OCI-LY3 (cell line): ENCODE data around the gene ANXA5.

Experiments used
- H2AFZ ChIP-seq: fragments of 200-600, 300-600 bp; shearing (Covaris generic); 2 replicates; pipeline ENCODE4 v1.6.0; 2014; ENCODE audit warnings: antibody characterized with exemption, low read depth, low read length
- H3K27ac ChIP-seq: fragments of 200-600, 300-600 bp; sonication (generic); 2 replicates; pipeline ENCODE4 v1.5.1; 2014; ENCODE audit warnings: mild to moderate bottlenecking, low read length, moderate library complexity, mixed read lengths
- H3K27me3 ChIP-seq: fragments of 200-600, 300-600 bp; sonication (generic); 2 replicates; pipeline ENCODE4 v1.6.1; 2014; ENCODE audit warnings: low read depth, low read length, mixed read lengths
- H3K36me3 ChIP-seq: fragments of 200-600, 300-600 bp; sonication (generic); replicated peaks from 2 replicates; pipeline ENCODE3; 2014; ENCODE audit warnings: low read depth, low read length, mixed read lengths
- H3K4me1 ChIP-seq: fragments of 300-600, 200-600 bp; sonication (generic); 2 replicates; pipeline ENCODE4 v1.6.1; 2014; ENCODE audit warnings: low read length, mixed read lengths
- H3K4me2 ChIP-seq: fragments of 200-600, 300-600 bp; sonication (generic); 2 replicates; pipeline ENCODE4 v1.6.1; 2014; ENCODE audit warnings: low read length, mixed read lengths
- H3K4me3 ChIP-seq: fragments of 300-600, 200-600 bp; sonication (generic); 2 replicates; pipeline ENCODE4 v1.5.1; 2014; ENCODE audit warnings: antibody characterized with exemption, mild to moderate bottlenecking, low read length, moderate library complexity
- H3K79me2 ChIP-seq: fragments of 300-600, 200-600 bp; shearing (Covaris generic); 2 replicates; pipeline ENCODE4 v1.6.1; 2014; ENCODE audit warnings: mild to moderate bottlenecking, low read length, mixed read lengths
- H3K9ac ChIP-seq: fragments of 300-600, 200-600 bp; shearing (Covaris generic); 2 replicates; pipeline ENCODE4 v1.6.0; 2014; ENCODE audit warnings: mild to moderate bottlenecking, low read length, moderate library complexity
- H3K9me3 ChIP-seq: fragments of 200-600, 300-600 bp; shearing (Covaris generic); 2 replicates; pipeline ENCODE4 v1.6.1; 2014; ENCODE audit warnings: low read length, mixed read lengths; ENCODE audit not compliant: insufficient read depth
- H4K20me1 ChIP-seq: fragments of 200-600, 300-600 bp; sonication (generic); 2 replicates; pipeline ENCODE4 v1.6.1; 2016; ENCODE audit warnings: low read length, mixed read lengths; ENCODE audit not compliant: insufficient read depth
- EZH2phosphoT487 ChIP-seq: fragments of 200-600 bp; shearing (Covaris generic); IDR thresholded peaks from 2 replicates; pipeline ENCODE4 v1.6.1; 2018; ENCODE audit warnings: antibody characterized with exemption, mixed run types, low read depth
- TF ChIP-seq, protein P1 (sequence below): fragments of 200-600, 300-600 bp; sonication (generic); IDR thresholded peaks from 2 replicates; pipeline ENCODE4 v1.5.1; 2014; ENCODE audit warnings: antibody characterized with exemption, low read length, low read depth

The ANXA5 gene

DNA sequence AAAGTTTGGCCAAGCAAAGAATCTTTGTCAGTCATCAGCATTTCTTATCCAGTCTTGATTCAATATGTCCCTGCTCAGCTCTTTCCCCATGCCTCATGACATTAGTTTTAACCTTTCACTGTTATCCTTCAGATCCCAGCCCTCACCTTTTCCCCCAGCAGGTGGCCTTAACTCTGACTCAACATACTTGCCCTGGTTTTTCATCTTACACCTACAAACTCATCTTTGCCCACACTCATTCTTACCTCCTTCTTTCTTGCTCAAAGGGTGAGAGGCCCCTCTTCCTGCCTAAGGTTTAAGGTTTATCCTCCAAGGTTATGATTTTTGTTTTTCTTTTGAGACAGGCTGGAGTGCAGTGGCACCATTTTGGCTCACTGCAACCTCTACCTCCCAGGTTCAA, 10.6 kb upstream of the ANXA5 start:
- H3K36me3 ChIP-seq = no peaks in the 10 kb centered on the region
- H3K79me2 ChIP-seq = no peaks in the 10 kb centered on the region
- TF ChIP-seq, protein P1, sequence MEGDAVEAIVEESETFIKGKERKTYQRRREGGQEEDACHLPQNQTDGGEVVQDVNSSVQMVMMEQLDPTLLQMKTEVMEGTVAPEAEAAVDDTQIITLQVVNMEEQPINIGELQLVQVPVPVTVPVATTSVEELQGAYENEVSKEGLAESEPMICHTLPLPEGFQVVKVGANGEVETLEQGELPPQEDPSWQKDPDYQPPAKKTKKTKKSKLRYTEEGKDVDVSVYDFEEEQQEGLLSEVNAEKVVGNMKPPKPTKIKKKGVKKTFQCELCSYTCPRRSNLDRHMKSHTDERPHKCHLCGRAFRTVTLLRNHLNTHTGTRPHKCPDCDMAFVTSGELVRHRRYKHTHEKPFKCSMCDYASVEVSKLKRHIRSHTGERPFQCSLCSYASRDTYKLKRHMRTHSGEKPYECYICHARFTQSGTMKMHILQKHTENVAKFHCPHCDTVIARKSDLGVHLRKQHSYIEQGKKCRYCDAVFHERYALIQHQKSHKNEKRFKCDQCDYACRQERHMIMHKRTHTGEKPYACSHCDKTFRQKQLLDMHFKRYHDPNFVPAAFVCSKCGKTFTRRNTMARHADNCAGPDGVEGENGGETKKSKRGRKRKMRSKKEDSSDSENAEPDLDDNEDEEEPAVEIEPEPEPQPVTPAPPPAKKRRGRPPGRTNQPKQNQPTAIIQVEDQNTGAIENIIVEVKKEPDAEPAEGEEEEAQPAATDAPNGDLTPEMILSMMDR = no peak
- TF ChIP-seq EZH2phosphoT487 = no peak
- no peaks in the 10 kb centered on the region for H3K9me3 ChIP-seq
- H3K4me3 ChIP-seq = no peak overlapping the region
- no peaks in the 10 kb centered on the region for H4K20me1 ChIP-seq
- H3K27me3 ChIP-seq = no peaks in the 10 kb centered on the region
- H3K4me1 ChIP-seq = no peaks in the 10 kb centered on the region
- H2AFZ ChIP-seq = no peak overlapping the region
- H3K27ac ChIP-seq = no peak overlapping the region
- no peak overlapping the region for H3K9ac ChIP-seq
- no peak overlapping the region for H3K4me2 ChIP-seq

GRCh38 chr4:121706595-121707021, 9.8 kb upstream of the ANXA5 start:
- H3K9me3 ChIP-seq = no peaks in the 10 kb centered on the region
- TF ChIP-seq, protein P1 = no peak
- TF ChIP-seq EZH2phosphoT487 = no peak
- no peaks in the 10 kb centered on the region for H3K36me3 ChIP-seq
- no peaks in the 10 kb centered on the region for H3K79me2 ChIP-seq
- H2AFZ ChIP-seq = no peak overlapping the region
- no peak overlapping the region for H3K4me2 ChIP-seq
- no peak overlapping the region for H3K4me3 ChIP-seq
- no peak overlapping the region for H3K27ac ChIP-seq
- H3K9ac ChIP-seq = no peak overlapping the region
- no peaks in the 10 kb centered on the region for H4K20me1 ChIP-seq
- H3K4me1 ChIP-seq = peaks cover 3% of the 10 kb centered on the region
- H3K27me3 ChIP-seq = no peaks in the 10 kb centered on the region

DNA sequence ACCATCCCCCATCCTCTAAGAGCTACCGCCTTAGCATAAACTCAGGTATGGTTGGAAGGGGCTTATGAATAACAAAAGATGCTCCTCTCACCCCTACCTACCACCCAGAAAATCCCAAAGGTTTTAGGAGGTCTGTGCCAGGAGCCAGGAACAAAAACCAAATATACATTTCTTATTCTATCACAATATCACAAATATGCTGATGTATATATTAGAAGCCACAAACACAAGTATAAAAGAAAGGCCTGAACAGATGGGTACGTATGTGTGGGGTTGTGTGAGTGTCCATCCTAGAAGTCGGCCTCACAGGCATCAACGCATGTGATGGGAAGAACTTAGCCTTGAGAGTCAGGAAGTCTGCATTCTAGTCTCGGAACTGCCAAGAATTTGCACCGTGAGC, 8.7 kb upstream of the ANXA5 start:
- Histone ChIP-seq H4K20me1 (no peaks in the 10 kb centered on the region), H3K36me3 (no peaks in the 10 kb centered on the region), H3K27me3 (no peaks in the 10 kb centered on the region), H2AFZ (no peak overlapping the region), H3K9me3 (no peaks in the 10 kb centered on the region), H3K4me3 (no peak overlapping the region), H3K79me2 (no peaks in the 10 kb centered on the region), H3K9ac (no peak overlapping the region), H3K4me2 (no peak overlapping the region), H3K4me1 (peaks cover 13% of the 10 kb centered on the region), H3K27ac (no peak overlapping the region)
- no peak for TF ChIP-seq EZH2phosphoT487
- TF ChIP-seq, protein P1 = no peak

- TF ChIP-seq EZH2phosphoT487 = no peak
- TF ChIP-seq, protein P1 = no peak
- H3K9ac ChIP-seq = no peak overlapping the region
- H3K27me3 ChIP-seq = peaks cover 4% of the 10 kb centered on the region; the same call in 1 of the 2 replicates
- H3K9me3 ChIP-seq = no peaks in the 10 kb centered on the region
- no peaks in the 10 kb centered on the region for H4K20me1 ChIP-seq
- H3K79me2 ChIP-seq = no peaks in the 10 kb centered on the region
- H3K4me2 ChIP-seq = no peak overlapping the region
- H3K36me3 ChIP-seq = no peaks in the 10 kb centered on the region
- no peak overlapping the region for H3K4me3 ChIP-seq
- no peak overlapping the region for H2AFZ ChIP-seq
- H3K27ac ChIP-seq = no peak overlapping the region
- H3K4me1 ChIP-seq = peaks cover 24% of the 10 kb centered on the region
Observed at GRCh38 chr4:121702136-121702535, 5.4 kb upstream of the ANXA5 start.
